Anterior cingulate cortex (tissue), 58 donors: ENCODE measurements around the gene PTPN3.
A peak's percentile ranks its signal among the peaks of the same experiment; 100 is the strongest.
"Not testable (repeated sequence)": the region's sequence is repeated elsewhere in the genome, so short reads cannot be mapped to it uniquely, and the experiment has no call there.

ENCODE experiments used
- DNase-seq, 58 donors: peaks; one replicate each; lab custom pipeline; 2025; lab: John Stamatoyannopoulos, UW

PTPN3 gene

DNA sequence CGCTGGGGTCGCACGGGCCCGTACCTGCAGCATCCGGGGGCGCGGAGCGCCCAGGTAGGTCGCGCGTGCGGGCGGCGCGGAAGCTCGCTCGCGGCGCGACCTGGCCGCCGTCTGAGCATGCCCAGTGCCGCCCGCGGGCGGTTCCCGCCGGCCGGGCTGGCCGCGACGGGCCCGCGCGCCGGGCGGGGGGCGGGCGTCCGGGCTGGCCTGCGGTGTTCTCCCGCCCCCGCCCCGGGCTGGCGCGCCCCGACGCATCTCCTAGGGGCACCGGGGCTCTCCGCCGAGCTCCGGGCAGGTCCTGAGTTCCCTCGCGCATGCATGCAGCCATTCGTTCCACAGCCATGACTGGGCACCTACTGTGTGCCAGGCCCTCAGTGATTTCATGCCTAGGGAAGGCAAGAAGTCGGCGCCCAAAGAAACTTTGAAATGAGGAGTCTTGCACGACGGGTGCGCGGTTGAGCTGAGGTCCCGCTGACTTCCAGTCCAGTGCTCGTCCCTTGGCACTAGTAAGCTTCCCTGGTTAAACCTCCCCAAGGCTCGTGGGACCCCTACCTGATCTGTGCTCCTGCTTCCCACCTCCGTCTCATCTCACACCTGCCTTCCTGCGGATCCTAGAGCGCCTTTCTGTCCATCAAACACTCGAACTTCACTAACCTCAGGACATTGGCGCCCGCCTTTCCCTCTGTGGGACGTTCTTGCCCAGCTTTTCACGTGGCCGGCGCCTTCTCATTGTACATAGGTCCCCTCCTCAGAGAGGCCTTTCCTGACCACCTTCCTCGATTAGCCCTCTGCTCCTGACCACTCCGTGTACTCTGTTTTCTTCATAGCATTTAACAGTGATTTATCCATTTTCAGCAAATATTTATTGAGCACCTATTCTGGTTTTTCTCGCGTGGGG is at the start of gene PTPN3:
TSS of gene PTPN3 (minus strand) at position 113 of the 898 bp plus-strand sequence. CDS start 34,873 bp downstream, outside the sequence.
- peak in 1 of 58 donors; percentile 7 for DNase-seq

DNA sequence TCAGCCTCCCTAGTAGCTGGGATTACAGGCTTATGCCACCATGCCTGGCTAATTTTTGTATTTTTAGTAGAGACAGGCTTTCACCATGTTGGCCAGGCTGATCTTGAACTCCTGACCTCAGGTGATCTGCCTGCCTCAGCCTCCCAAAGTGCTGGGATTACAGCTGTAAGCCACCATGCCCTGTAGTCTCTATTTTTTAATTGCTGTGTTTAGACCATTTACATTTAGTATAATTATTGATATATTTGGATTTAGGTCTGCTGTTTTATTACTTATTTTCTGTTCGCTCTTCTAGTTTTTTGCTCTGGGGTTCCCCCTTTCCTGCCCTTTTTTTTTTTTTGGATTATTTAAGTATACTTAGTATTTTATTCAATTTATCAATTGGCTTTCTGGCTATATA is 46.8 kb upstream of the PTPN3 start:
- DNase-seq = not testable (repeated sequence)

GRCh38 chr9:109542922-109543321 is 44.8 kb upstream of the PTPN3 start:
- no peak for DNase-seq

GRCh38 chr9:109538346-109538745 is 40.2 kb upstream of the PTPN3 start:
- DNase-seq = no peak

GRCh38 chr9:109537288-109537687 is 39.2 kb upstream of the PTPN3 start:
- no peak for DNase-seq

- DNase-seq = no peak
Measured at GRCh38 chr9:109536859-109537258, 38.8 kb upstream of the PTPN3 start.

GRCh38 chr9:109535365-109535764 is 37.3 kb upstream of the PTPN3 start:
- DNase-seq = no peak

DNA sequence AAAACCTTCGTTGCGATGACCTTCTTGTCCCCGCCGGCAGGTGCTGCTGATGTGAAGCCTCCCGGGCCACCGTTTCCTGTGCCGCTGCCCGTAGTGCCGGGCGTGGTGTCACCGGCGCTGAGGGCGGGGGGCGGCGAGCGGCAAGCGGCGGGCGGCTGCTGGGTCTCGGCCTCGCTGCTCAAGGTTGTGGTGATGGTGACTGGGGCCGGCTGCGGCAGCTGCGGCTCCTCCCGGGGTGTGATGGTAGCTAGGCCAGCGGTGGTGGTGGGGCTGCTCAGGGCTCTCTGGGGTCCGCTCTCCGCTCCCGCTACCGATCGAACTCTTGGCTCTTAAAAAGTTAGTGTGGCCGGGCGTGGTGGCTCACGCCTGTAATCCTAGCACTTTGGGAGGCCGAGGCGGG is 36.0 kb upstream of the PTPN3 start:
- DNase-seq = no peak

DNA sequence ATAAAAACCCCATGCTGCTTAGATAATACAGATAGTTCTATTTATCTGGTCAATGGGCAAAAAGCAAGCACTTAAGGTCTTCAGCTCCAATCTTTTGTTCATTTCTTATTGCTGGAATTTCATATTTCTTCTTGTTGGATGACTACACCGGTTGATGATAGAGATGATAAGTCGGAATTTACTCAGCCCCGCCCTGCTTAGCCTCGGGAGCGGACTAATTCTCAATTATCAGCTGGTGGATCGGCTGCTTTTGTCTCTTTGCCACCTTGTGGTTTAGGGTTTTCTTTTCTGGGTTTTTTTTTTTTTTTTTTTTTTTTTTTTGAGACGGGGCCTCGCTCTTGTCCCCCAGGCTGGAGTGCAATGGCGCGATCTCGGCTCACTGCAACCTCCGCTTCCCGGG is 34.5 kb upstream of the PTPN3 start:
- not testable (repeated sequence) for DNase-seq

DNA sequence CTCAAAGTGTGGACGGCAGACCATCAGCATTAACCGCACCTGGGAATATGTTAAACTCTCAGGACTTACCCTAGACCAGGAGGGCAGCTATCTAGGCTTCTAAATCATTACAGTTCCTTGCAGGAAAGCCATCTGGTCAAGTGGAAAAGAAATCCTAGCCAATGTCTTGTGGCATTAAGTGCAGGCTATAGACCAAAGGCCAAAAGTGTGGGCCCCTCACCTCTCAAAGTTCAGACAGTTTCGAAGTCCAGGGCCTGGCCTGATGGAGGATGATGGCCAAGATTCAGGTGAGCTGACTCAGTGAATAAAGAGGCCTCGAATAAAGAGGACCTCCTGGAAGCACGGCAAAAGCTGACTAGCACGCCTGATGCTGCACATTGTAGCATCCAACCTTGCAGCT is 24.0 kb upstream of the PTPN3 start:
- no peak for DNase-seq

DNA sequence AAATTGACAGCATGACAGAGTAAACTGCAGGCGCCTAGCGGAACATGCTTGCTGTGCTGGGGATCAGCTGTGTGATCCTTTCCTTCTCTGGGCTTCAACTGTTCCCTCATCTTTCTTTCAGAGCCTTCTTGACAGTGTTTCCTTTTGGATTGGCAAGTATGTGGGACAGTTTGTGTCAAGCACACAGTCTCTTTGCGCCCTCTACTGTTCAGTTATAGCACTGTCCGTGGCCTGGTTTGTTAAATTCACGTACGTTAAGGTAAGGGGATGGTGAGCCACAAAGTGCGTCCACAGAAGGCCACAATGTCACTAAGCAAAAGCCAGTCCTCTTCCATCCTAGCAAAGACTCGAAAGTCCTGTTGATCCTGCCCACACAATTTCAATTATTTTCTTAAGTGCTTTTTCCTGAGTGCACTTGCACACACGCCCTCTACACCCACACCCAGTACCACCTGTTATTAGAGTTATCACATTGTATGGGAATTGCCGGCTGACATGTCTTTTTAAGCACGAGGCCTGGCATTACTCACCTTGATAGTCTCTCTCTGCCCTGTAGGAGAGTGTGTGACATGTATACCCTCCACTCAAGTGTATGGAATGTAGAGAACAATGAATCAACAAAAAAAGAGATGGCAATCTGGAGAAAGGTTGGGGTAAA is 22.5 kb upstream of the PTPN3 start:
- peak in 46 of 58 donors; percentile 2 to 67 (median 24) for DNase-seq

DNA sequence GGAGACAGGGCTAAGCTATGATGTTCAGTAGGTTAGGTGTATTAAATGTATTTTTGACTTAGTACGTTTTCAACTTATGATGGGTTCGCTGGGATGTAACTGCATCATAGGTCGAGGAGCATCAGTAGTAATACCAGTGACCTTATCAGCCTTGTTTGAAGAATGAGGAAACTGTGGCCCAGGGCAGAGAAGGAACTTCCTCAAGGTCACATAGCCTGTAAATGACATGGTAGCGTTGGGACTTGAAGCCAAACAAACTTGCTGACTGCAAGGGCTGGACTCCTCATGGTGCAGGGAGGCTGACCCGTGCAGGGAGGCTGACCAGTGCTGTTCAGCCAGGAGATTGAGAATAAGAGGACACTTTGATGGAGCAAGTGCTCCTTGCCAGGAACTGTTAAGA is 21.3 kb upstream of the PTPN3 start:
- no peak for DNase-seq

GRCh38 chr9:109518621-109519335 is 20.7 kb upstream of the PTPN3 start:
- DNase-seq = no peak

- peak in 1 of 58 donors; percentile 3 for DNase-seq
Measured at GRCh38 chr9:109517901-109518377, 19.8 kb upstream of the PTPN3 start.

- no peak for DNase-seq
Measured at GRCh38 chr9:109513871-109514270, 15.8 kb upstream of the PTPN3 start.

DNA sequence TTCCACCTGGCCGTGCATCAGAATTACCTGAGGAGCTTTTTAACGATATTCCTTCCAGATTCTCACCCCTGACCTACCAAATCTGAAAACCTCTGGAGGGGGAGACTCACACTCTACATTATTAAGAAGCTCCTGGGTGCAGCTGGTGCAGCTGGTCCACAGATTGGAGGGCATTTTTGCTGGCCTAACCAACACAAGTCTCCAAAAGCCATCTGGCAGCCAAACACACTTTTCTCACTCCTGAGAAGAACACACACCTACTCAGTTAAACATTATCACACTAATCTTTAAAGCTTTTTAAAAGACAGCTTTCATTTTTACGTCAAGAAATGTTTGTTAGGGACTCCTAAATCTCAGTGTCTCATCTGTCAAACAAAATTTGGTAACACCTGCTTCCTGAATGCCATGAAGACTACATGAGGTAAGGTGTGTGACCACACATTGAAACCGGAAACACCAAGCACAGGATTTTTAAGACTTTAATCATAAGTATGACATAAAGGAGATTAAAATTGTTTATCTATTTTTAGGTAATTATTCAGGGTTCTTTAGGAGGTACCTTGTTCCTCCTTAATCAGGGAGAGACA is 14.2 kb upstream of the PTPN3 start:
- DNase-seq = no peak

- DNase-seq = no peak
Measured at GRCh38 chr9:109510506-109510905, 12.4 kb upstream of the PTPN3 start.

DNA sequence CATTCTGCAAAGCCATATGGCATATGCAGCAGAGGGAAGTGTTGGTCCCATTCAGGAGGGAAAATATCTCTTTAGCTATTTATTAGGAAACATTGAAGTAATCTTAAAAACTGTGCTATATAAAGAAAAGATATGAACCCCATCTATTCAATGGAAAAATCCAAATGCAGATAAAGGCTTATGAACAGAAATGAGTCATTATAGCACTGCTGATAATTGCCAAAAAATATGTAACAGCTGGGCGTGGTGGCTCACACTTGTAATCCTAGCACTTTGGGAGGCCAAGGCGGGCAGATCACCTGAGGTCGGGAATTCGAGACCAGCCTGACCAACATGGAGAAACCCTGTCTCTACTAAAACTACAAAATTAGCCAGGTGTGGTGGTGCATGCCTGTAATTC is 11.9 kb upstream of the PTPN3 start:
- not testable (repeated sequence) for DNase-seq

GRCh38 chr9:109509611-109510010 is 11.5 kb upstream of the PTPN3 start:
- DNase-seq = no peak

GRCh38 chr9:109507421-109507838 is 9.3 kb upstream of the PTPN3 start:
- DNase-seq = no peak
